Astrocyte of the cerebellum (primary cell): Measurements from ENCODE around the gene CAMTA1.

Experiments used
- DNase-seq: peaks from one replicate; pipeline ENCODE4 v3.0.0-alpha.2; 2011; ENCODE audit warnings: low read depth
- H3K4me3 ChIP-seq: 2 replicates; pipeline ENCODE4 v1.5.1; 2011; ENCODE audit warnings: mild to moderate bottlenecking, low read depth, low read length, moderate library complexity
- CTCF ChIP-seq: IDR thresholded peaks from 2 replicates; pipeline ENCODE4 v1.5.1; 2012; ENCODE audit warnings: low read length, low read depth, moderate library complexity, mild to moderate bottlenecking; ENCODE audit errors: missing control alignments
- in situ Hi-C: cut with HindIII; loops from 2 replicates; pipeline ENCODE4 v1.10.0; 2017; ENCODE audit warnings: low sequenced_read_pairs

The CAMTA1 gene

GRCh38 chr1:6989212-6990159, 204.2 kb downstream of the CAMTA1 start:
- DNase-seq: no peak
- in situ Hi-C loops: no loop called here
- no peak for TF ChIP-seq CTCF
- H3K4me3 ChIP-seq: no peak overlapping the region

- DNase-seq: peak; percentile 54
- H3K4me3 ChIP-seq: no peak overlapping the region
- no peak for TF ChIP-seq CTCF
- in situ Hi-C loops: no loop called here
Measured at GRCh38 chr1:6991266-6991665, 206.0 kb downstream of the CAMTA1 start.

GRCh38 chr1:6995789-6996188, 210.5 kb downstream of the CAMTA1 start:
- no peak for DNase-seq
- no peak for TF ChIP-seq CTCF
- in situ Hi-C loops: loop anchor here (5.0 kb wide), 1 partner anchor 78 kb away; no protein-coding TSS in a partner anchor
- no peak overlapping the region for H3K4me3 ChIP-seq

- no peak overlapping the region for H3K4me3 ChIP-seq
- in situ Hi-C loops: loop anchor here (5.0 kb wide), 1 partner anchor 79 kb away; no protein-coding TSS in a partner anchor
- DNase-seq: no peak
- TF ChIP-seq CTCF: no peak
Measured at GRCh38 chr1:6996371-6996770, 211.1 kb downstream of the CAMTA1 start.

- no peak for TF ChIP-seq CTCF
- no peak for DNase-seq
- in situ Hi-C loops: loop anchor here (5.0 kb wide), 1 partner anchor 80 kb away; no protein-coding TSS in a partner anchor
- H3K4me3 ChIP-seq: no peak overlapping the region
Measured at GRCh38 chr1:6996866-6997265, 211.6 kb downstream of the CAMTA1 start.

GRCh38 chr1:6998267-6998666, 213.0 kb downstream of the CAMTA1 start:
- no peak overlapping the region for H3K4me3 ChIP-seq
- no peak for TF ChIP-seq CTCF
- DNase-seq: no peak
- in situ Hi-C loops: loop anchor here (5.0 kb wide), 1 partner anchor 81 kb away; no protein-coding TSS in a partner anchor
